ENCODE data around the gene SRGAP2. TPM values are rescaled to one million over a fixed set of nuclear protein-coding genes. Genes with fewer than 3 reads are reported as not detected.
"Not testable (repeated sequence)": the region's sequence is repeated elsewhere in the genome, so short reads cannot be mapped to it uniquely, and the experiment has no call there.

Gene SRGAP2
- total RNA-seq, 1 donor from 2014 or later = 42.1 TPM

GRCh38 chr1:206185778-206186177 lies 17.6 kb upstream of the SRGAP2 start:
- not testable (repeated sequence) for H3K27me3 ChIP-seq (ENCODE audit: control insufficient read depth, insufficient read depth, low read length); H3K4me3 ChIP-seq (ENCODE audit: low read depth, low read length); DNase-seq (ENCODE audit: low read depth); H3K36me3 ChIP-seq (ENCODE audit: control insufficient read depth, insufficient read depth, low read length)

- H3K4me3 ChIP-seq (ENCODE audit: low read depth, low read length); H3K27me3 ChIP-seq (ENCODE audit: control insufficient read depth, insufficient read depth, low read length); DNase-seq (ENCODE audit: low read depth); H3K36me3 ChIP-seq (ENCODE audit: control insufficient read depth, insufficient read depth, low read length): not testable (repeated sequence)
Observed at GRCh38 chr1:206186826-206187225, 16.5 kb upstream of the SRGAP2 start.

GRCh38 chr1:206195182-206195581 lies 8.2 kb upstream of the SRGAP2 start:
- DNase-seq (ENCODE audit: low read depth); H3K27me3 ChIP-seq (ENCODE audit: control insufficient read depth, insufficient read depth, low read length); H3K4me3 ChIP-seq (ENCODE audit: low read depth, low read length); H3K36me3 ChIP-seq (ENCODE audit: control insufficient read depth, insufficient read depth, low read length): not testable (repeated sequence)

- H3K36me3 ChIP-seq (ENCODE audit: control insufficient read depth, insufficient read depth, low read length); H3K4me3 ChIP-seq (ENCODE audit: low read depth, low read length); H3K27me3 ChIP-seq (ENCODE audit: control insufficient read depth, insufficient read depth, low read length); DNase-seq (ENCODE audit: low read depth): not testable (repeated sequence)
Observed at GRCh38 chr1:206196748-206197424, 6.5 kb upstream of the SRGAP2 start.

- H3K36me3 ChIP-seq (ENCODE audit: control insufficient read depth, insufficient read depth, low read length); H3K27me3 ChIP-seq (ENCODE audit: control insufficient read depth, insufficient read depth, low read length): not testable (repeated sequence)
- DNase-seq (ENCODE audit: low read depth) = peak; percentile 99
- H3K4me3 ChIP-seq (ENCODE audit: low read depth, low read length) = peak within 1 kb of the TSS; percentile 51
Observed at GRCh38 chr1:206202789-206203363, 465 bp upstream of the SRGAP2 start, which contains the start of gene FAM72A. TSS of gene FAM72A (minus strand) at chr1:206202839. CDS start at chr1:206202025, 814 bp downstream.

- DNase-seq (ENCODE audit: low read depth); H3K27me3 ChIP-seq (ENCODE audit: control insufficient read depth, insufficient read depth, low read length); H3K36me3 ChIP-seq (ENCODE audit: control insufficient read depth, insufficient read depth, low read length): not testable (repeated sequence)
- H3K4me3 ChIP-seq (ENCODE audit: low read depth, low read length) = peak overlapping the region; percentile 45
Observed at GRCh38 chr1:206204159-206204511, 794 bp downstream of the SRGAP2 start.

- not testable (repeated sequence) for H3K27me3 ChIP-seq (ENCODE audit: control insufficient read depth, insufficient read depth, low read length); DNase-seq (ENCODE audit: low read depth); H3K36me3 ChIP-seq (ENCODE audit: control insufficient read depth, insufficient read depth, low read length)
- peak overlapping the region; percentile 37 for H3K4me3 ChIP-seq (ENCODE audit: low read depth, low read length)
Observed at GRCh38 chr1:206204871-206205270, 1.5 kb downstream of the SRGAP2 start.

GRCh38 chr1:206205569-206205968 lies 2.2 kb downstream of the SRGAP2 start:
- not testable (repeated sequence) for H3K27me3 ChIP-seq (ENCODE audit: control insufficient read depth, insufficient read depth, low read length); H3K36me3 ChIP-seq (ENCODE audit: control insufficient read depth, insufficient read depth, low read length); DNase-seq (ENCODE audit: low read depth); H3K4me3 ChIP-seq (ENCODE audit: low read depth, low read length)

GRCh38 chr1:206210802-206211201 lies 7.5 kb downstream of the SRGAP2 start:
- H3K27me3 ChIP-seq (ENCODE audit: control insufficient read depth, insufficient read depth, low read length); DNase-seq (ENCODE audit: low read depth); H3K36me3 ChIP-seq (ENCODE audit: control insufficient read depth, insufficient read depth, low read length); H3K4me3 ChIP-seq (ENCODE audit: low read depth, low read length): not testable (repeated sequence)

- H3K36me3 ChIP-seq (ENCODE audit: control insufficient read depth, insufficient read depth, low read length); H3K4me3 ChIP-seq (ENCODE audit: low read depth, low read length); DNase-seq (ENCODE audit: low read depth); H3K27me3 ChIP-seq (ENCODE audit: control insufficient read depth, insufficient read depth, low read length): not testable (repeated sequence)
Observed at GRCh38 chr1:206215600-206216392, 12.5 kb downstream of the SRGAP2 start.

- not testable (repeated sequence) for H3K4me3 ChIP-seq (ENCODE audit: low read depth, low read length); H3K27me3 ChIP-seq (ENCODE audit: control insufficient read depth, insufficient read depth, low read length); DNase-seq (ENCODE audit: low read depth); H3K36me3 ChIP-seq (ENCODE audit: control insufficient read depth, insufficient read depth, low read length)
Observed at GRCh38 chr1:206218285-206218684, 14.9 kb downstream of the SRGAP2 start.

GRCh38 chr1:206218765-206219164 lies 15.4 kb downstream of the SRGAP2 start:
- H3K27me3 ChIP-seq (ENCODE audit: control insufficient read depth, insufficient read depth, low read length); H3K36me3 ChIP-seq (ENCODE audit: control insufficient read depth, insufficient read depth, low read length); H3K4me3 ChIP-seq (ENCODE audit: low read depth, low read length); DNase-seq (ENCODE audit: low read depth): not testable (repeated sequence)

GRCh38 chr1:206219514-206220331 lies 16.4 kb downstream of the SRGAP2 start:
- DNase-seq (ENCODE audit: low read depth); H3K4me3 ChIP-seq (ENCODE audit: low read depth, low read length); H3K36me3 ChIP-seq (ENCODE audit: control insufficient read depth, insufficient read depth, low read length); H3K27me3 ChIP-seq (ENCODE audit: control insufficient read depth, insufficient read depth, low read length): not testable (repeated sequence)

GRCh38 chr1:206220332-206221000 lies 17.1 kb downstream of the SRGAP2 start:
- not testable (repeated sequence) for H3K4me3 ChIP-seq (ENCODE audit: low read depth, low read length); H3K36me3 ChIP-seq (ENCODE audit: control insufficient read depth, insufficient read depth, low read length); DNase-seq (ENCODE audit: low read depth); H3K27me3 ChIP-seq (ENCODE audit: control insufficient read depth, insufficient read depth, low read length)

Measured in kidney epithelial cell (primary cell).